WTC11 (cell line): Measurements from ENCODE around the gene RWDD1.
A peak's percentile ranks its signal among the peaks of the same experiment; 100 is the strongest.

Experiments used
- CBFB ChIP-seq: sonication (generic); formaldehyde crosslinking; IDR thresholded peaks from 2 replicates; pipeline ENCODE4 v1.8.1; 2022; ENCODE audit warnings: mild to moderate bottlenecking, low read depth, missing genetic modification reagents
- IRF2 ChIP-seq: sonication (generic); formaldehyde crosslinking; IDR thresholded peaks from 2 replicates; pipeline ENCODE4 v1.8.0; 2022; ENCODE audit warnings: low read depth, missing genetic modification reagents, borderline replicate concordance
- TEAD4 ChIP-seq: sonication (generic); formaldehyde crosslinking; IDR thresholded peaks from 2 replicates; pipeline ENCODE4 v1.8.0; 2022; ENCODE audit warnings: mild to moderate bottlenecking, missing genetic modification reagents
- TF ChIP-seq, protein P1 (sequence below): sonication (generic); formaldehyde crosslinking; IDR thresholded peaks from 2 replicates; pipeline ENCODE4 v1.8.0; 2022; ENCODE audit warnings: mild to moderate bottlenecking, missing genetic modification reagents
- TF ChIP-seq, protein P2 (sequence below): sonication (generic); formaldehyde crosslinking; IDR thresholded peaks from 2 replicates; pipeline ENCODE4 v1.8.1; 2023; ENCODE audit warnings: mild to moderate bottlenecking, moderate library complexity, missing genetic modification reagents
- TF ChIP-seq, protein P3 (sequence below): fragments of 200-600 bp; IDR thresholded peaks from 2 replicates; pipeline ENCODE4 v1.8.0; 2022; ENCODE audit warnings: antibody characterized with exemption
- TF ChIP-seq, protein P4 (sequence below): sonication (generic); formaldehyde crosslinking; IDR thresholded peaks from 2 replicates; pipeline ENCODE4 v1.8.1; 2023; ENCODE audit warnings: mild to moderate bottlenecking, missing genetic modification reagents, borderline replicate concordance
- TF ChIP-seq, protein P5 (sequence below): sonication (generic); formaldehyde crosslinking; IDR thresholded peaks from 2 replicates; pipeline ENCODE4 v1.8.1; 2022; ENCODE audit warnings: mild to moderate bottlenecking, moderate library complexity, missing genetic modification reagents
- TF ChIP-seq, protein P6 (sequence below): sonication (generic); formaldehyde crosslinking; IDR thresholded peaks from 2 replicates; pipeline ENCODE4 v1.8.0; 2022; ENCODE audit warnings: mild to moderate bottlenecking, missing genetic modification reagents
- TF ChIP-seq, protein P7 (sequence below): sonication (generic); formaldehyde crosslinking; IDR thresholded peaks from 2 replicates; pipeline ENCODE4 v1.8.0; 2022; ENCODE audit warnings: missing genetic modification reagents

DNA sequence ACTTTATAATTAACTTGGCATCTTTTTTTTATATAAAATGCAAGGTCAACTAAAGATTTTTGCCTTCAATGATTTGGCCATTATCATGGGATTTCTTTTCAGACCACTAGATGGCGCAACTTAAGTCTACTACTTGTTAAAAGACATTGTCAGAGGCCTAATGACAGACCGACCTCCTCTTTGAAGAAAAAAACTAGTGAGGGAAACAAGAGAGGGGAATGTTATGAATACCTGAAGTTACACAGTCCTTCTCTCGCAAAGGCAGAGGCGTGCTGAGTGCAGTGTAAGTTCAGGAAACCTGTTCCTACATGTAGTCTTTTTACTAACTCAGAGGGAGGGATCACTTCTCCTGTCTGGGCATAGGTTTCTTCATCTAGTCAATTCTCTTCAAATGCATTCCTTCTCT is 35.1 kb upstream of the RWDD1 start:
- TF ChIP-seq CBFB (CRISPR knock-in tag), result no peak
- TF ChIP-seq, protein P1, sequence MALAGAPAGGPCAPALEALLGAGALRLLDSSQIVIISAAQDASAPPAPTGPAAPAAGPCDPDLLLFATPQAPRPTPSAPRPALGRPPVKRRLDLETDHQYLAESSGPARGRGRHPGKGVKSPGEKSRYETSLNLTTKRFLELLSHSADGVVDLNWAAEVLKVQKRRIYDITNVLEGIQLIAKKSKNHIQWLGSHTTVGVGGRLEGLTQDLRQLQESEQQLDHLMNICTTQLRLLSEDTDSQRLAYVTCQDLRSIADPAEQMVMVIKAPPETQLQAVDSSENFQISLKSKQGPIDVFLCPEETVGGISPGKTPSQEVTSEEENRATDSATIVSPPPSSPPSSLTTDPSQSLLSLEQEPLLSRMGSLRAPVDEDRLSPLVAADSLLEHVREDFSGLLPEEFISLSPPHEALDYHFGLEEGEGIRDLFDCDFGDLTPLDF (CRISPR knock-in tag), result no peak
- TF ChIP-seq, protein P2, sequence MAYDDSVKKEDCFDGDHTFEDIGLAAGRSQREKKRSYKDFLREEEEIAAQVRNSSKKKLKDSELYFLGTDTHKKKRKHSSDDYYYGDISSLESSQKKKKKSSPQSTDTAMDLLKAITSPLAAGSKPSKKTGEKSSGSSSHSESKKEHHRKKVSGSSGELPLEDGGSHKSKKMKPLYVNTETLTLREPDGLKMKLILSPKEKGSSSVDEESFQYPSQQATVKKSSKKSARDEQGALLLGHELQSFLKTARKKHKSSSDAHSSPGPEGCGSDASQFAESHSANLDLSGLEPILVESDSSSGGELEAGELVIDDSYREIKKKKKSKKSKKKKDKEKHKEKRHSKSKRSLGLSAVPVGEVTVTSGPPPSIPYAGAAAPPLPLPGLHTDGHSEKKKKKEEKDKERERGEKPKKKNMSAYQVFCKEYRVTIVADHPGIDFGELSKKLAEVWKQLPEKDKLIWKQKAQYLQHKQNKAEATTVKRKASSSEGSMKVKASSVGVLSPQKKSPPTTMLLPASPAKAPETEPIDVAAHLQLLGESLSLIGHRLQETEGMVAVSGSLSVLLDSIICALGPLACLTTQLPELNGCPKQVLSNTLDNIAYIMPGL (CRISPR knock-in tag), result no peak
- TF ChIP-seq, protein P3, sequence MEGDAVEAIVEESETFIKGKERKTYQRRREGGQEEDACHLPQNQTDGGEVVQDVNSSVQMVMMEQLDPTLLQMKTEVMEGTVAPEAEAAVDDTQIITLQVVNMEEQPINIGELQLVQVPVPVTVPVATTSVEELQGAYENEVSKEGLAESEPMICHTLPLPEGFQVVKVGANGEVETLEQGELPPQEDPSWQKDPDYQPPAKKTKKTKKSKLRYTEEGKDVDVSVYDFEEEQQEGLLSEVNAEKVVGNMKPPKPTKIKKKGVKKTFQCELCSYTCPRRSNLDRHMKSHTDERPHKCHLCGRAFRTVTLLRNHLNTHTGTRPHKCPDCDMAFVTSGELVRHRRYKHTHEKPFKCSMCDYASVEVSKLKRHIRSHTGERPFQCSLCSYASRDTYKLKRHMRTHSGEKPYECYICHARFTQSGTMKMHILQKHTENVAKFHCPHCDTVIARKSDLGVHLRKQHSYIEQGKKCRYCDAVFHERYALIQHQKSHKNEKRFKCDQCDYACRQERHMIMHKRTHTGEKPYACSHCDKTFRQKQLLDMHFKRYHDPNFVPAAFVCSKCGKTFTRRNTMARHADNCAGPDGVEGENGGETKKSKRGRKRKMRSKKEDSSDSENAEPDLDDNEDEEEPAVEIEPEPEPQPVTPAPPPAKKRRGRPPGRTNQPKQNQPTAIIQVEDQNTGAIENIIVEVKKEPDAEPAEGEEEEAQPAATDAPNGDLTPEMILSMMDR, result peak; percentile 57
- TF ChIP-seq, protein P4, sequence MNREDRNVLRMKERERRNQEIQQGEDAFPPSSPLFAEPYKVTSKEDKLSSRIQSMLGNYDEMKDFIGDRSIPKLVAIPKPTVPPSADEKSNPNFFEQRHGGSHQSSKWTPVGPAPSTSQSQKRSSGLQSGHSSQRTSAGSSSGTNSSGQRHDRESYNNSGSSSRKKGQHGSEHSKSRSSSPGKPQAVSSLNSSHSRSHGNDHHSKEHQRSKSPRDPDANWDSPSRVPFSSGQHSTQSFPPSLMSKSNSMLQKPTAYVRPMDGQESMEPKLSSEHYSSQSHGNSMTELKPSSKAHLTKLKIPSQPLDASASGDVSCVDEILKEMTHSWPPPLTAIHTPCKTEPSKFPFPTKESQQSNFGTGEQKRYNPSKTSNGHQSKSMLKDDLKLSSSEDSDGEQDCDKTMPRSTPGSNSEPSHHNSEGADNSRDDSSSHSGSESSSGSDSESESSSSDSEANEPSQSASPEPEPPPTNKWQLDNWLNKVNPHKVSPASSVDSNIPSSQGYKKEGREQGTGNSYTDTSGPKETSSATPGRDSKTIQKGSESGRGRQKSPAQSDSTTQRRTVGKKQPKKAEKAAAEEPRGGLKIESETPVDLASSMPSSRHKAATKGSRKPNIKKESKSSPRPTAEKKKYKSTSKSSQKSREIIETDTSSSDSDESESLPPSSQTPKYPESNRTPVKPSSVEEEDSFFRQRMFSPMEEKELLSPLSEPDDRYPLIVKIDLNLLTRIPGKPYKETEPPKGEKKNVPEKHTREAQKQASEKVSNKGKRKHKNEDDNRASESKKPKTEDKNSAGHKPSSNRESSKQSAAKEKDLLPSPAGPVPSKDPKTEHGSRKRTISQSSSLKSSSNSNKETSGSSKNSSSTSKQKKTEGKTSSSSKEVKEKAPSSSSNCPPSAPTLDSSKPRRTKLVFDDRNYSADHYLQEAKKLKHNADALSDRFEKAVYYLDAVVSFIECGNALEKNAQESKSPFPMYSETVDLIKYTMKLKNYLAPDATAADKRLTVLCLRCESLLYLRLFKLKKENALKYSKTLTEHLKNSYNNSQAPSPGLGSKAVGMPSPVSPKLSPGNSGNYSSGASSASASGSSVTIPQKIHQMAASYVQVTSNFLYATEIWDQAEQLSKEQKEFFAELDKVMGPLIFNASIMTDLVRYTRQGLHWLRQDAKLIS (CRISPR knock-in tag), result no peak
- no peak for TF ChIP-seq TEAD4 (CRISPR knock-in tag)
- no peak for TF ChIP-seq IRF2 (CRISPR knock-in tag)
- TF ChIP-seq, protein P5, sequence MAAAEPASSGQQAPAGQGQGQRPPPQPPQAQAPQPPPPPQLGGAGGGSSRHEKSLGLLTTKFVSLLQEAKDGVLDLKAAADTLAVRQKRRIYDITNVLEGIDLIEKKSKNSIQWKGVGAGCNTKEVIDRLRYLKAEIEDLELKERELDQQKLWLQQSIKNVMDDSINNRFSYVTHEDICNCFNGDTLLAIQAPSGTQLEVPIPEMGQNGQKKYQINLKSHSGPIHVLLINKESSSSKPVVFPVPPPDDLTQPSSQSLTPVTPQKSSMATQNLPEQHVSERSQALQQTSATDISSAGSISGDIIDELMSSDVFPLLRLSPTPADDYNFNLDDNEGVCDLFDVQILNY (CRISPR knock-in tag), result no peak
- TF ChIP-seq, protein P6, sequence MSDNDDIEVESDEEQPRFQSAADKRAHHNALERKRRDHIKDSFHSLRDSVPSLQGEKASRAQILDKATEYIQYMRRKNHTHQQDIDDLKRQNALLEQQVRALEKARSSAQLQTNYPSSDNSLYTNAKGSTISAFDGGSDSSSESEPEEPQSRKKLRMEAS, result no peak
- TF ChIP-seq, protein P7, sequence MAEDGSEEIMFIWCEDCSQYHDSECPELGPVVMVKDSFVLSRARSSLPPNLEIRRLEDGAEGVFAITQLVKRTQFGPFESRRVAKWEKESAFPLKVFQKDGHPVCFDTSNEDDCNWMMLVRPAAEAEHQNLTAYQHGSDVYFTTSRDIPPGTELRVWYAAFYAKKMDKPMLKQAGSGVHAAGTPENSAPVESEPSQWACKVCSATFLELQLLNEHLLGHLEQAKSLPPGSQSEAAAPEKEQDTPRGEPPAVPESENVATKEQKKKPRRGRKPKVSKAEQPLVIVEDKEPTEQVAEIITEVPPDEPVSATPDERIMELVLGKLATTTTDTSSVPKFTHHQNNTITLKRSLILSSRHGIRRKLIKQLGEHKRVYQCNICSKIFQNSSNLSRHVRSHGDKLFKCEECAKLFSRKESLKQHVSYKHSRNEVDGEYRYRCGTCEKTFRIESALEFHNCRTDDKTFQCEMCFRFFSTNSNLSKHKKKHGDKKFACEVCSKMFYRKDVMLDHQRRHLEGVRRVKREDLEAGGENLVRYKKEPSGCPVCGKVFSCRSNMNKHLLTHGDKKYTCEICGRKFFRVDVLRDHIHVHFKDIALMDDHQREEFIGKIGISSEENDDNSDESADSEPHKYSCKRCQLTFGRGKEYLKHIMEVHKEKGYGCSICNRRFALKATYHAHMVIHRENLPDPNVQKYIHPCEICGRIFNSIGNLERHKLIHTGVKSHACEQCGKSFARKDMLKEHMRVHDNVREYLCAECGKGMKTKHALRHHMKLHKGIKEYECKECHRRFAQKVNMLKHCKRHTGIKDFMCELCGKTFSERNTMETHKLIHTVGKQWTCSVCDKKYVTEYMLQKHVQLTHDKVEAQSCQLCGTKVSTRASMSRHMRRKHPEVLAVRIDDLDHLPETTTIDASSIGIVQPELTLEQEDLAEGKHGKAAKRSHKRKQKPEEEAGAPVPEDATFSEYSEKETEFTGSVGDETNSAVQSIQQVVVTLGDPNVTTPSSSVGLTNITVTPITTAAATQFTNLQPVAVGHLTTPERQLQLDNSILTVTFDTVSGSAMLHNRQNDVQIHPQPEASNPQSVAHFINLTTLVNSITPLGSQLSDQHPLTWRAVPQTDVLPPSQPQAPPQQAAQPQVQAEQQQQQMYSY (CRISPR knock-in tag), result no peak
